Measurements from ENCODE around the gene FOXA1. TPM values are rescaled to one million over a fixed set of nuclear protein-coding genes. Genes with fewer than 3 reads are reported as not detected.
"Not testable (repeated sequence)": the region's sequence is repeated elsewhere in the genome, so short reads cannot be mapped to it uniquely, and the experiment has no call there.

FOXA1 gene
- polyA plus RNA-seq, 4 donors: 0.75 to 6.9 (median 4.4) TPM

DNA sequence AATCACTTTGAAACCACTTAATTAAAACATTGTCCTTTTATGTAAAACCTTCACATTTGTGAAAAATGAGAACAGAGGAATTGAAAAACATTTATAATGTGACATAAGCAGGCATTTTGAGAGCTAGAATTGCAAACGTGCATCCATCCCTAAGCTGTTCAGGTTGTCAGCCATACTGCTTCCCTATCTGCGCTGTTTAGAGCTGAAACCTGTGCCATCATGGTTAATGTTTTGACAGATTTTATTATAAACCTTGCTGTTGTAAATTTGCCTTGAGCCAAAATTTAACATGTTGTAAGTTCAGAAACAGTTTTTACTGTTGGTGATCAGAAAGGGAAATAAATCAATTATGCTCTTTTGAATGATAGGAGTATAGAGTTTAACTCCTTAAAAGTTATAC lies 31.9 kb downstream of the FOXA1 start:
- no peak for DNase-seq (ENCODE audit: low read depth in 4 of 4, low spot score in 3 of 4)

DNA sequence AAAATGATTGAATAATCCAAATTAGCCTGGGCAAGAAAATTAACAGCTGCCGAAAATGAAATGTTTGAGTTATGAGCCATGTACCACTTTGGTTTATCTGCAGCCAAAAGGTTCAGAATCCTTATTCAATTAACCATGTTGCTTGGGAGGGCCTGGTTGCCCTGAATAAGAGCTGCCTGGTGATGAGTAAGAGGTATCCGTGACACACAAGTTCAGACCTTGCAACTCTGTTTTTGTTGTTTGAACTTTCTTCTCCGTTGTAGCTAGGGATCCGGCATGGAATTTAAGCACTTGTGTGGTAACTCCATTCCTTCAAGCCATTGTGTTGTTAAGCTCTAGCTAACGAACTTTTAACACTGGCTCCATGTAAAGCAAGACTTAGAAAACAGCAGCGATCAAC lies 35.7 kb downstream of the FOXA1 start:
- no peak for DNase-seq (ENCODE audit: low read depth in 4 of 4, low spot score in 3 of 4)

DNA sequence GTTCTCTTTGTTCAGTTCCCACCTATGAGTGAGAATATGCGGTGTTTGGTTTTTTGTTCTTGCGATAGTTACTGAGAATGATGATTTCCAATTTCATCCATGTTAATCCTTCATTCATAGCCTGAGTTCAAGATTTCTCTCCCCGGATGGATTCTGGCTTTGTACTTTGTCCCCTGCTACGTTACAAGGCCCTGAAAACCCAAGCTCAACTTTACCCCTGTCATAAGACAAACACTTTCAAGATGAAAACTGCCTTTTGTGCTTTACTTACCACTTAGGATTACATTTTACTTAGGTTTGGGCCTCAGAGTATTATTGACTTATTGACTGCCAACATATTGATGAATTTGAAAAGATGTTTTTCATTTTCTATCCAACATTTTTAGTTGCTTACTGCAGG lies 36.3 kb downstream of the FOXA1 start:
- DNase-seq (ENCODE audit: low read depth in 4 of 4, low spot score in 3 of 4): no peak

DNA sequence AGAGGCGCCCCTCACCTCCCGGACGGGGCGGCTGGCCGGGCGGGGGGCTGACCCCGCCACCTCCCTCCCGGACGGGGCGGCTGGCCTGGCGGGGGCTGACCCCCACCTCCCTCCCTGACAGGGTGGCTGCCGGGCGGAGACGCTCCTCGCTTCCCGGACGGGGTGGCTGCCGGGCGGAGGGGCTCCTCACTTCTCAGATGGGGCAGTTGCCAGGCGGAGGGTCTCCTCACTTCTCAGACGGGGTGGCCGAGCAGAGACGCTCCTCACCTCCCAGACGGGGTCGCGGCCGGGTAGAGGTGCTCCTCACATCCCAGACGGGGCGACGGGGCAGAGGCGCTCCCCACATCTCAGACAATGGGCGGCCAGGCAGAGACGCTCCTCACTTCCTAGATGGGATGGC lies 39.5 kb downstream of the FOXA1 start:
- DNase-seq (ENCODE audit: low read depth in 4 of 4, low spot score in 3 of 4): not testable (repeated sequence)

DNA sequence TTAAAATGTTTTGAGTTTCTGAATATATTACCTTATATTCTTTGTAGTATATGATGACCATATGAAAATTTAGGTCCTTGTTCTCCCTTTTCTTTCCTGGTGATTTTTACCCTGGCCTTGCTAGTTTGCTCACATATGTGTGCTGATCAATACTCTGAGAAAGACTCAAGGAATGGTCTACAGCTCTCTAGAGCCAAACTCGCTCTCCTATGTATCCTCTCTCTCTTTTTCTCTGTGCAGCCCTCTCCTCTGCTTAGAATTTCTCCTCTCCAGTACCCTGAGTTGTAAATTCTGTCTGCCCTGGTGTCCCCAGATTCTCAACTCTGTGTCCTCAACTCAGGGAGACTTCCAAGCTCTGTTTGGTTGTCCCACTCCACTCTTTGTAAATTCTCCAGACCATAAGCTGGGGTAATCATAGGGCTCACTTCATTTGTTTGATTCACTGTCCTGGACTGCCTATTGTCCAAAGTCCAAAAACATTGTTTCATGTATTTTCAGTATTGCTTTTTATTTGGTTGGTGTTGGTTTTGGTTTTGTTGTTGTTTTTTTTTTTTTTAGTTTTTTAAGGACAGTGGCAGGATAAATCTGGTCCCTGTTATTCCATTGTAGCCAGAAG lies 41.0 kb downstream of the FOXA1 start:
- no peak for DNase-seq (ENCODE audit: low read depth in 4 of 4, low spot score in 3 of 4)

DNA sequence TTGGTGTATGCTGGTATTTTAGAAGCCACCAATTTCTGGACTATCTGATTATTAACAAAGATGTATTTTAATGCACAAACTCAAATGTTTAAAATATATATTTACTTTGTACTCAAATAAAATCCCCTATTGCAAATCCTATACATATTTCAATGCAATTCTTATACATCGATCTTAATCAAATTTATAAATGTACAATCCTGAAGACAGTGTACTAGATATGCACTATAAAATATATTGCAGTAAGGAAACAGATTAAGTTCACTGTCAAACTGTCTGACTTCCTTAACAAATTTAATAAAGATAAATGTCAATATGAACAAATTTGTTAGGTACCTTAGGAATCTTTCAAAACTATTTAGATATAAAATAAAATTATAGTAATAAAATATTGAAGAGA lies 43.9 kb downstream of the FOXA1 start:
- no peak for DNase-seq (ENCODE audit: low read depth in 4 of 4, low spot score in 3 of 4)

DNA sequence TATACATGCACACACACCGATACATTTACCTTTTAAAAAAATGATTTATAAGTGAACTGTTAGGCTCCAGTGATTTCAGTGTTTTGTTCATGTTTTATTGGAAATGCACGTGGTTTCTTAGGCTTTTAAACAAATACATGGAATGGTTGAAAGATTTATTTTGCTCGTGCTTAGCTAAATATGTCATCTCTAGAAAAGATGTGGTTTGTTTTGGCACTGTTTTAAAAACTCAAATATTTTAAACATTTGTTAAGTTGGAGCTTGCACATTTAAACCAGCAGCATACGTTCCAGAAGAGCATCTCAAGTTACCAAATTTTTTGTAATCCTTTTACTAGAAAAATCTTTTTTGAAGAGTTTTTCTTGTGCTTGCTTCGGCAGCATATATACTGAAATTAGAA lies 44.5 kb downstream of the FOXA1 start:
- DNase-seq (ENCODE audit: low read depth in 4 of 4, low spot score in 3 of 4): no peak

DNA sequence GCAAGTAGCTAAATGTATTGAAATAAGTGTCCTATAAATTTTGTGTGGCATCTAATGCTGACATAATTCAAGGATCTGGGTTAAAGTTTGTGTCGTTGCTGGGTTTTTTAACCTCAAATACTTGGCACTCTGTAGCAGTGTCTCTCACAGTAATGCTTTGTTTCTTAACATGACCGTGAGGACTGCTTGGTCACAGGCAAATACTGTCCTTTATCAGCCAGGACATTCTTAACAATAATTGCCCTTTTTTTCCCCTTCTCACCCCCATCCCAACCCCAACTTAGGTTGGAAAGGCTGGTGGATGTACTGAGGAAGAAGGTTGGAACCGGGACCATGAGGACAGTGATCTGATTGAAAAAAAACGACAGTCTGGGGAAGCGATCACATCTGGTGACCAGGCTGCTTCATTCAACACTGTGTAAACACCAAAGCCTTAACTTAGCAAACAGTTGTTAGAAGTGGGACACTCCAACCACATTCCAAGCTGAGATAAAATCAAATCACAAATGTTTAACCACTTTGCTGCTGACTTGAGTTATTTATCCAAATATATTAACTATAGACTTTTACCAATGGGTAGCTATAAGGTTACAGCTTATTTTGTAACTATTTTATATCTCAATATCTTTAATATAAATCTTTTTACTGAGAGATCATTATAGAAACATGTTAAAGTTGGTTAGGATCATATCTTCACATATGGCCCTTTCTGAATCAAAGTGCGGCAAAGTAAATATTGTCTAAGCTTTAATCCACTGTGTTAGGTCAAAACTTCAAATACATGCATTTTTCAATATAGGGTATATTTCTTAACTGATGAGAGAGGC lies 48.2 kb downstream of the FOXA1 start:
- DNase-seq (ENCODE audit: low read depth in 4 of 4, low spot score in 3 of 4): no peak

DNA sequence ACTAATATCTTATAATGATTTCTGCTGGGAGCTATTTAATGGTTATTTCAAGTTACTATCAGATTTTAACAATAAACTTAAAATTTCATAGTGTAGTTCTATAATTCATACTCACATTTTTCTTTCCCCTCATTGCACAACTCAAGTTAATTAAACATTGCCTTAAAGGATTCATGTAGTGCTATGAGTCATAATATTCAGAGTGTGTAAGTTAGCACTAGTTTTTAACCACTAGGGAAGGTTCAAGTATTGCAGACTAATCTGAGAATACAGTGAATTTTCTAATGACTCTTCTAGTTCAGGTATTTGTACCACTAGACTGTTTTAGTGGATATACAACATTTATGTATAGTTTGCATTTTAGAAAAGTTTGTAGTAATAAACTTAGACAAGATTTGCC lies 49.9 kb downstream of the FOXA1 start:
- no peak for DNase-seq (ENCODE audit: low read depth in 4 of 4, low spot score in 3 of 4)

DNA sequence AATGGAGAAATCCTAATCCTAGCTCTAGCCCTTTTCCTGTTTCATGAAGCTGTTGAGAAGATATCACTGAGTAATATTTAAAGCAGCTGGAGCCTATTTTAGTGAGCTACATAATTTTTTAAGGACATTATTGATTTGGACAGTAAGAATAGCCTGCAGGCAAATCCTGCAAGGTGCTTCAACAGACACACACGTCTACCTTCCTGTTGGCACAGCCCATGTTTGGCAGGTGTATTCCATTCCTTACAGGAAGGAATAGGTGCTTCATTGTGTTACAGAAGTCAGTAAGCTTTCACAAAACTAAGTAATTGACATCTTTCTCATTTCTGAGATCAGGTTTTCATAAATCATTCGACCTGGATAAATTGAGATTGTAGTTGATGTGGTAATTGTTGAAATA lies 50.6 kb downstream of the FOXA1 start:
- no peak for DNase-seq (ENCODE audit: low read depth in 4 of 4, low spot score in 3 of 4)

DNA sequence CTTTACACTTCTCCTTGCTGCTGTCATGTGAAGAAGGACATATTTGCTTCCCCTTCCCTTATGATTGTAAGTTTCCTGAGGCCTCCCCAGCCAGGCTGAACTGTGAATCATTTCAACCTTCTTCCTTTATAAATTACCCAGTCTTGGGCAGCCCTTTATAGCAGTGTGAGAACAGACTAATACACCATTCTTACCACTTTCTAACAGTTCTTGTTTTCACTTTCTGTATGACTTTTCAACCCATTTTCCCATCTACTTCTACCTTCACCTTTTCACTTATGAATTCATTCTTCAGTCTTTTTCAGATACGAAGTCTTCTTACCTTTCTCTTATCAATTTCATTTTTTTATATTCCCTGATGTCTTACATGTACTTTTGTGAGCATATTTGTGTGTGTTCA lies 55.1 kb downstream of the FOXA1 start:
- no peak for DNase-seq (ENCODE audit: low read depth in 4 of 4, low spot score in 3 of 4)

Other genes with a start within 250 kb of the FOXA1 start
- gene TTC6, start 380 bp upstream of the FOXA1 start, polyA plus RNA-seq (ENCODE audit: insufficient read length in 4 of 4): under 1 TPM; 0.14 to 0.98 (median 0.53) TPM

Data from left renal pelvis (tissue), 4 donors.